ENCODE results near the gene RTP1.
"Not testable (repeated sequence)": the region's sequence is repeated elsewhere in the genome, so short reads cannot be mapped to it uniquely, and the experiment has no call there.

The RTP1 gene, protein sequence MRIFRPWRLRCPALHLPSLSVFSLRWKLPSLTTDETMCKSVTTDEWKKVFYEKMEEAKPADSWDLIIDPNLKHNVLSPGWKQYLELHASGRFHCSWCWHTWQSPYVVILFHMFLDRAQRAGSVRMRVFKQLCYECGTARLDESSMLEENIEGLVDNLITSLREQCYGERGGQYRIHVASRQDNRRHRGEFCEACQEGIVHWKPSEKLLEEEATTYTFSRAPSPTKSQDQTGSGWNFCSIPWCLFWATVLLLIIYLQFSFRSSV

DNA sequence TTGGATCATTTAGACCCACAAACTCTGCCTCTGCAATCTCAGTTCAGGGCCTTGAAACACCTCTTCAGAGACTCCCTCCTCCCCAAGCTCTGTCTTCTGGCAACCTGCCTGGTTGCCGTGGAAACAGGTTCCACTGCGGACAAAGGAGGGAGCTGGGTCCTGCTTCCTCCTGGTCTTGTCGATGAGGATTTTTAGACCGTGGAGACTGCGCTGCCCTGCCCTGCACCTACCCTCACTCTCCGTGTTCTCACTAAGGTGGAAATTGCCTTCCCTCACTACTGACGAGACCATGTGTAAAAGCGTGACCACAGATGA is at the start of gene RTP1:
RTP1 (plus strand) TSS at position 152 of the 315 bp plus-strand sequence; CDS start at position 182, 30 bp downstream.
- DNase-seq (ENCODE audit: low spot score), result no peak

- DNase-seq (ENCODE audit: low spot score), result no peak
Observed at GRCh38 chr3:187150186-187150585, 47.1 kb upstream of the RTP1 start.

DNA sequence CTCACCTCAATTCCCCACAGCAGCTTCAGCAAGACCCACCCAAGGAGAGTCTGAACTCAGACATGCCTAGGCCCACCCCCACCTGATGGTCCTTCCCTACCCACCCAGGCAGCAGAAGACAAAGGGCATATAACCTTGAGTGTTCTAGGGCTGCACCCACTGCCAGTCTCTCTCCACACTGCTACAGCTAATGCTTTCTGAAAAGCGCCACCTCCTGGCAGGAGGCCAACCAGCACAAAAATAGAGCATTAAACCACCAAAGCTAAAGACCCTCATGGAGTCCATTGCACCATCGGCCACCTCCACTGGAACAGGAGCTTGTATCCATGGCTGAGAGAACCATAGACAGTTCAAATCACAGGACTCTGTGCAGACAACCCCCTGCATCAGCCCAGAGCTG is 46.7 kb upstream of the RTP1 start:
- peak; percentile 12 for DNase-seq (ENCODE audit: low spot score)

- no peak for DNase-seq (ENCODE audit: low spot score)
Observed at GRCh38 chr3:187161556-187161955, 35.7 kb upstream of the RTP1 start.

GRCh38 chr3:187162265-187162953 is 34.9 kb upstream of the RTP1 start:
- DNase-seq (ENCODE audit: low spot score), result no peak

- peak; percentile 54 for DNase-seq (ENCODE audit: low spot score)
Observed at GRCh38 chr3:187165144-187165543, 32.1 kb upstream of the RTP1 start.

DNA sequence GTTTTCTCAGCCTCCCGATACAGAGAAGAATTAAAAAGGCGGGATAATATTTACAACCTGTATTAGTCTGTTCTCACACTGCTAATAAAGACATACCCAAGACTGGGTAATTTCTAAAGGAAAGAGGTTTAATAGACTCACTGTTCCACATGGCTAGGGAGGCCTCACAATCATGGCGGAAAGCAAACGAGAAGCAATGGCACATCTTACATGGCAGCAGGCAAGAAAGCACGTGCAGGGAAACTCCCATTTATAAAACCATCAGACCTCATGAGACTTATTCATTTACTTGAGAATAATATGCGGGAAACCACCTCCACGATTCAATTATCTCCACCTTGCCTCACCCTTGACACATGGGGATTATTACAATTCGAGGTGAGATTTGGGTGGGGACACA is 30.5 kb upstream of the RTP1 start:
- DNase-seq (ENCODE audit: low spot score), result no peak

DNA sequence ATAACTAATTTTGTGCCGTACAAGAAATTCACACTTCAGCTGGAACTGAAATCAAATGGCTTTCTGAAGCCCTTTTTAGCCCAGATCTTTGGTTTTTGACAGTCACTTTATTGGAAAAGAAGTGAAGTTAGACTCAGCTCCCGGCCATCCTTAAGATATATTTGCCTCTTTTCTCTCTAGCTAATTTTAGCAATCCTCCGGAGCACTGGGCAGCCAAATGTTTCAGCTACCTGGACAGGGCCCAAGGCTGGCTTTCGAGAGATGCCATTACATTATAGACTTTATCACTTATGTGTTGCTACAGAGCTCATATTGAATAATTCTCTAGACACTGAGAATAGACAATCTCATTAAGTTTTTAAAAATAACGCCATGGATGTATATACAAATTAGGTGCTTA is 29.5 kb upstream of the RTP1 start:
- no peak for DNase-seq (ENCODE audit: low spot score)

DNA sequence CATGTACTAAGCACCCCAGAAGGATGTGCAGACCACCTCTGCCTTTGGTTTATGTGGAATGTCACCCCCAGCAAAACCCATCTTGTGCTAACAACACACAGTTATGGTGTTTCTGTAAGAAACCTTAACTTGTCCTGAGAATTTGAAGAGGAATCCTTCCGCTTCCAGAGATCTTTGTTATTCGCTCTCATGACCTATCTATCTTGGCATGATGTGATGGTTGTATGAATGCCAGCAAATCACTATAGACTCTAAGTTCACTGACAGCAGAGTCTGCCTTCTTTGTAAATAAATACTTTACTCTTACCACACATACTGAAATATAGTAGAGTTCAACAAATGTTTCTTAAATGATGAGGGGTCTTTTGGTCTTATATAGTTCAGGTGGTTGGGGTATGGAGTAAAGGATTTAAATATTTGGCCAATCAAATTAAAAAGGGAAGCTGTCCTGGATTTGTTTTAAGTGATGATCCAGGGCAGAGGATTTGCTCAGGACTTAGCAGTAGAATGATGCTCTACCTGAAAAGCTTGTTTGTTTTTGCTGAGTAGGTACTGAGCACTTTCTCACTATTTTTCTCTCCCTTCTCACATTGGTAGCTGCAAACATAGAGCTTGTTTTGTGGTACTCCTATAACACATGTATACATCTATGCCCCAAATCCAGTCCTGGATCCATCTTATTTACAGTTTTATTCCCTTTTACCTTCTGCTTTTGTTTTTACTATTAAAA is 27.9 kb upstream of the RTP1 start:
- no peak for DNase-seq (ENCODE audit: low spot score)

- DNase-seq (ENCODE audit: low spot score), result not testable (repeated sequence)
Observed at GRCh38 chr3:187170911-187171310, 26.4 kb upstream of the RTP1 start.

DNA sequence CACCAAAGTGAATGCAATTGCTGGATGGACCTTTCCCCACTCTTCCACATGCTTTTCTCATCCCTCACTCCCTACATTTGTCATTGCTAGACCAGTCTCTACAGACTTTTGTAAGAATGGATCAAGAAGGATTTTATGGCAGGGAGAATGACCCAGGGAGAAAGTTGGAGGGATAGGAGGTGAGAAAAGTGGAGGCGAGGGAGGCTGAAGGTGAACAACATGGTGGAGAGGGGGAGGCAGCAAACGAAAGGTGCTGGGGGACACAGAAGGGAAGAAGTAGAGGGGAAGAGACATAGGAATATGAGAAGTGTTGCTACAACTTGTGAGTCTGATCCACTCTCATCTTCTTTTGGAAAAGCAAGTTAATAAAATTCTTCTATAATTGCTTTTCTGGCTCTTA is 24.4 kb upstream of the RTP1 start:
- DNase-seq (ENCODE audit: low spot score), result no peak

DNA sequence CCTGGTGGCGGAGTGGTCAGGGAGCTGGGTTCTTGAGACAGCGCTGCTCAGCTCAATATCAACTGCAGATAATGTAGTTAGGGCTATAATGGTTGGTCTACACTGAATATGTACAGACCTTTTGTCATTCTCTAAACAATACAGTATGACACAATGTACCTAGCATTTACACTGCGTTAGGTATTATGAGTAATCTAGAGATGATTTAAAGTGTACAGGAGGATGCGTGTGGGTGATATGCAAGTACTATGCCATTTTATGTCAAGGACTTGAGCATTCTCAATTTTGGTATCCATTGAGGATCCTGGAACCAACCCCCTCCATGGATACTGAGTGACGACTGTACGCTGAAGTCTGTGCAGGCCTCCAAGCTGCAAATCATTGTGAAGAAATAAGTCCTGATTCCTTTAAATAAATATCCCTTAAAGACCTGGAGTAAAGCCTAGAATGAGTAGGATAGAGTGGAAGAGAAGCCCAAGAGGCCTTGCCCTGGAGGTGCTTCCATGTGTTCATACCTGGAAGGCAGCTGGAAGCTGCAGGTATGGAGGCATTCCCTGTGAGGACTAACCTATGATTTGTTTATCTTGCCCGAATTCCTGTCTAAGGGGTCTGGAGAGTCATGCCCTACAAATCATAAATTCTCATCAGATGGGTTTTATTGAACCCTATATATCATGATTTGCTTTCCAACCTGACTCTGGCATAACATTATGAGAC is 15.7 kb upstream of the RTP1 start:
- no peak for DNase-seq (ENCODE audit: low spot score)

DNA sequence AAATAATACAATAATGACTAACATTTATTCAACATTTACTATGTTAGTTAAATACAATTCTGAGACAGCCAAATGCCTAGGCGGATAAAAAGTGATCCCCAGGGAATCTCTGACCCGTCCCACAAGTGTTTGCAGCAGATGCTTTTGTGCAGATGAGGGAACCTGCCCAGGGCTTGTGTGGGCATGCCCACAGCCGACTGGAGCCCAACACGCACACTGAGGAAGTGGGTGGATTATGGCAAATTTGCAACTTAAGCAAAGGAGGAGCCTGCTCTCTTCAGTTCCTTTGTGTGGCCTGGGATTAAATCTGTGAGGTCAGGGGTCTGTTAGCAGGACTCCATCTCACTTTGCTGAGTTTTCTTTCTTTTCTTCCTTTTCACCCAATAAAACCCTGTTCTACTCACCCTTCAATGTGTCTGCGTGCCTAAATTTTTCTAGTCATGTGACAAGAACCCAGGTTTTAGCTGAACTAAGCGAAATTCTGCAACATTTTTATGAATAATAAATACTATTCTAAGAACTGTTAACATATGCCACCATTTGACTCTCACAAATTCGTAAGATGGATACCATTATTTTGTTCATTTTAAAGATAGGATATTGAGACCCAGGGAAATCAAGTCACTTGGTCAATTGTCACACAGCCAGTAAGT is 13.9 kb upstream of the RTP1 start:
- no peak for DNase-seq (ENCODE audit: low spot score)

DNA sequence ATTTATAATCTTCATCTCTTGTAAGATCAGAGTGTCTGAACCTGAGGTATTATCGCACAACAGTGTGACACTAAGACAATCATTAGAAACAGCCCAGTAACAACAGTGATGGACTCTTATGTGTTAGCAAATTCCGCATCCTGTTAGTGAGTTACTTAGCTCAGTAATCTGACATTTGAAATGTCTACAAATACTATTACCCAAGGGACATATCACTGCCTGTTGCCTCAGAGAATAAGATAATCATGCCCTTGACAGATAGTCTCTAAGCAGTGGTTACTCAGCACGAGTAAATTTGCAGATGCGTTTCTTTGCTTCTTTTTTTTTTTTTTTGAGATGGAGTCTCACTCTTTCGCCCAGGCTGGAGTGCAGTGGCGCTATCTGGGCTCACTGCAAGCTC is 13.4 kb upstream of the RTP1 start:
- no peak for DNase-seq (ENCODE audit: low spot score)

DNA sequence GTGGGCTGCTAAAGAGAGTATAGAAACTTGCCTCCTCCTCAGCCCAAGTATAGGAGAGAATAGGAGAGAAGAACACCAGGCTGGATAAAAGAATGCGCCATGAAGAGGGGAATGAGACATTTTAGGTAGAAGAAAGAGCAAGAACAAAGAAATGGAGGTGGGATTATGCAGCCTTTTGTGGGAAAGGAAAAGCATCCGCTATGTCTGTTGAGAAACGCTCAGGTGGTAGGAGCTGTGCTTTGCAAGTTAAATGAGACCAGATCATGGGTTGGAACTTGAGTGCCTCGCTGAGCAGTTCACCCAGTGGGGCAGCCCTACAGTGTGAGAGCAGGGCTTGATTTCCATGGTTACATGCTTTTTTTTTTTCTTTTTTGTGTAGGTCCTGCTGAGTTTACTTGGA is 11.5 kb upstream of the RTP1 start:
- DNase-seq (ENCODE audit: low spot score), result no peak

DNA sequence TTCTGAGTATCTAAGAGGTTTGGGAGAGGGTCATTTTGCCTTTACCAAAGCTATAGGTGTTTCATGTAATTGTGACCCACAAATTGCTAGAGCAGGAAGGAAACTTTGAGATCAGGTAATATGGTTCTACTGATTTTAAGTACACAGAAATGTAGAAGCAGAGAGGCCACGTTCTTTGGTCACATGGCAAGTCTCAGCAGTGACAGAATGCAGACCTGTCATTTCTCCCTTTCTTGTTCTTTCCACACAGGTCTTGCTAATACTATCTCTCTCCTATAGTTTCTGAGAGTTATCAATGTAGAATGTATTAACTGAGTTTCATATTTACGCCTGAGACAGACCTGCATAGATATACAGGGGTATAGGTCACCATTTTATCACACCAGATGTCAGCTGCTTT is 10.9 kb upstream of the RTP1 start:
- no peak for DNase-seq (ENCODE audit: low spot score)

- no peak for DNase-seq (ENCODE audit: low spot score)
Observed at GRCh38 chr3:187186801-187187421, 10.4 kb upstream of the RTP1 start.

DNA sequence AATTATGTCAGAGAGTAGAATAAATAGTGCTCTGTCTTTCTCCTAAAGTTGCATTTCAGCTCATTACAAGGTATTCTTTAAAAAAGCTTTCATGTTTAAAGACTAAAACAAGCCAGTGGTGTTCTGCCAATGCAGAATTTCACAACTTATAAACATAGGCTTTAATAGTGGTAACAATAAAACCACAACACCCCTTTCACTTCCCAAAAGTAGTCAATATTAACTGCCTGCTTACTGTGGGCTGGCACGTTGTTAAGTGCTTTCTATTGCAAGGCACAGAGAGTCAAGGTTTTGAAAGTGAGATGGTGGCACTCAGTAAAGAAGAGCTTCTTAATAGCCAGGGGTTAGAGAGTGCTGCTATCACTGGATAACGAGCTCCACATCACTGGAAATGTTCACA is 8.4 kb upstream of the RTP1 start:
- DNase-seq (ENCODE audit: low spot score), result no peak

DNA sequence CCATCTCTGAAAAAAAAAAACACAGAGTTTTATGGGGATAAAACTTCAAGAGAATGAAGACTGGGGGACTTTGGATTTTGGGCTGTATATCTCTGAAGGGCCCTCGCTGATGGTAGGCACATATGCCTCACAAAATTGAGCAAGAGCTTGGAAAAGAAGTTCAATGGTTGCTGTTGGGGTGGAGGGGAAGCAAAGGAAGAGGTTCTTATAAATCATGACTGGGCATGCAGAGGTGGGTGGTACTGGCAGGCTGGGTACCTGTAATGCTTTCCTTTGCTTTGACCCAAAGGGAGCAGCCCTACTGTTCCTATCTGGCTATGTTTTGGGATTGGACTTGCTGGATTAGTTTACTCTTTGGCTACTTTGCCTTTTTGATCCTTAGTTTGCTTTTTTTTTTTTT is 6.0 kb upstream of the RTP1 start:
- DNase-seq (ENCODE audit: low spot score), result no peak

GRCh38 chr3:187193181-187193580 is 4.1 kb upstream of the RTP1 start:
- DNase-seq (ENCODE audit: low spot score), result no peak

- no peak for DNase-seq (ENCODE audit: low spot score)
Observed at GRCh38 chr3:187196573-187197334, 532 bp upstream of the RTP1 start.

All from hematopoietic multipotent progenitor cell treated with erythropoietin and hydrocortisone succinate and interleukin-3 and kit ligand, for 15 days (in vitro differentiated cells).